Body of pancreas (tissue), 4 donors: ENCODE results near the gene ZAR1L. TPM values are rescaled to one million over a fixed set of nuclear protein-coding genes. Genes with fewer than 3 reads are reported as not detected.

Experiments
- ATAC-seq: fragments of 150-250 bp; one replicate; pipeline ENCODE4 v1.9.1; 2016
- DNase-seq, 4 donors: peaks; one replicate each; pipeline ENCODE4 v3.0.0-alpha.2; 2019
- H3K27ac ChIP-seq, 4 donors: fragments of 200-600 bp; sonication (generic); 1 replicate in 3 of 4; 2 replicates in 1 of 4; pipeline versions ENCODE4 v1.5.1 to v1.6.1; 2016 to 2019; ENCODE audit warnings: mild to moderate bottlenecking in 1 of 4, mixed read lengths in 1 of 4, moderate library complexity in 1 of 4
- H3K27me3 ChIP-seq, 2 donors: fragments of 200-600 bp; sonication (generic); one replicate each; pipeline ENCODE4 v1.6.0; 2016; ENCODE audit warnings: mild to moderate bottlenecking in 1 of 2
- H3K36me3 ChIP-seq, 2 donors: fragments of 200-600 bp; sonication (generic); replicated peaks in 1 of 2; 2 replicates each; pipeline ENCODE4 v1.5.1; 2016; ENCODE audit warnings: low read depth in 2 of 2; ENCODE audit not compliant: insufficient read depth in 1 of 2
- H3K4me1 ChIP-seq: fragments of 200-600 bp; sonication (generic); one replicate; pipeline ENCODE4 v1.6.0; 2016
- H3K4me3 ChIP-seq, 2 donors: fragments of 200-600 bp; sonication (generic); 1 replicate in 1 of 2; 2 replicates in 1 of 2; pipeline ENCODE4 v1.5.1; 2016 to 2019
- H3K9me3 ChIP-seq, 3 donors: fragments of 200-600 bp; sonication (generic); 1 replicate in 2 of 3; 2 replicates in 1 of 3; pipeline ENCODE4 v1.5.1; 2016
- CTCF ChIP-seq, 7 experiments: fragments of 450-650 bp in 4 of 7; fragments of 200-600 bp in 3 of 7; sonication (generic) in 3 of 7; IDR thresholded peaks; one replicate each; pipeline ENCODE4 v1.5.1; 2016 to 2019; ENCODE audit warnings: antibody characterized with exemption in 7 of 7
- POLR2A ChIP-seq, 3 donors: fragments of 450-650 bp; IDR thresholded peaks; one replicate each; pipeline ENCODE4 v1.6.1; 2016; ENCODE audit warnings: antibody characterized with exemption in 3 of 3, mild to moderate bottlenecking in 2 of 3
- WGBS, 2 donors: methylation state at CpG; one replicate each; pipeline ENCODE4 v1.1.5; 2017; 5-methylcytosine and 5-hydroxymethylcytosine counted together
- intact Hi-C: fragments of 100-400 bp; cut with DNase I; formaldehyde crosslinking; loops from one replicate; pipeline ENCODE4 v1.15.1; 2023
- total RNA-seq, 2 donors: library from RNA; depleted of rRNA; stranded (reverse); fragments of >200 nt; gene quantifications; one replicate each; pipeline ENCODE4 v1.1.0, GENCODE V29; 2016

Gene ZAR1L
- total RNA-seq, 2 donors from 2014 or later: not detected

DNA sequence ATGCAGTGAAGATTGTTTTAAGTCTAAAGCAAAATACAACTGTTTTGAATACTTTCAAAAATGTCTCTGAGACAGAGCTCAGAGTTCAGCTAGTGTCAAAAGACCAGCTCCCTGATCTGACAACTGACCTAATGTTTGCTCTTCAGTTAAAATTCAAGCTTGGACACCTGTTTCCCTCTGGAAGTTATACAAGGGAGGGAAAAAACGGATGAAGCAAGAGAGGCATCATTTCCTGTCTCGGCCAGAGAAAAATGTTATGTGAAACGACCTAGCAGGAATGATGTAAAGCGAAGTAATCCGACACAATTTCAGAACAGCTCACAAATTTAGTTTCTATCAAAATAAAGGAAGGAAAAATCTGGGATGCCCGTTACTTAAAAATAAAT, 59.4 kb downstream of the ZAR1L start:
- no peak overlapping the region for H3K4me3 ChIP-seq
- intact Hi-C loops: no loop called here
- H3K27ac ChIP-seq: peak overlapping the region in 3 of 4 donors; percentile 75 to 85 (median 81)
- H3K4me1 ChIP-seq: peaks cover 39% of the 10 kb centered on the region
- WGBS, 2 donors: 38 to 46% methylated on average over 6 of the region's 6 CpGs
- no peaks in the 10 kb centered on the region for H3K27me3 ChIP-seq
- DNase-seq (no peak), ATAC-seq (peak; percentile 17)
- no peaks in the 10 kb centered on the region for H3K36me3 ChIP-seq
- H3K9me3 ChIP-seq: no peaks in the 10 kb centered on the region
- no peak for TF ChIP-seq CTCF (IDR thresholded peaks at IDR 0.05)
- no peak for TF ChIP-seq POLR2A (IDR thresholded peaks at IDR 0.05)

DNA sequence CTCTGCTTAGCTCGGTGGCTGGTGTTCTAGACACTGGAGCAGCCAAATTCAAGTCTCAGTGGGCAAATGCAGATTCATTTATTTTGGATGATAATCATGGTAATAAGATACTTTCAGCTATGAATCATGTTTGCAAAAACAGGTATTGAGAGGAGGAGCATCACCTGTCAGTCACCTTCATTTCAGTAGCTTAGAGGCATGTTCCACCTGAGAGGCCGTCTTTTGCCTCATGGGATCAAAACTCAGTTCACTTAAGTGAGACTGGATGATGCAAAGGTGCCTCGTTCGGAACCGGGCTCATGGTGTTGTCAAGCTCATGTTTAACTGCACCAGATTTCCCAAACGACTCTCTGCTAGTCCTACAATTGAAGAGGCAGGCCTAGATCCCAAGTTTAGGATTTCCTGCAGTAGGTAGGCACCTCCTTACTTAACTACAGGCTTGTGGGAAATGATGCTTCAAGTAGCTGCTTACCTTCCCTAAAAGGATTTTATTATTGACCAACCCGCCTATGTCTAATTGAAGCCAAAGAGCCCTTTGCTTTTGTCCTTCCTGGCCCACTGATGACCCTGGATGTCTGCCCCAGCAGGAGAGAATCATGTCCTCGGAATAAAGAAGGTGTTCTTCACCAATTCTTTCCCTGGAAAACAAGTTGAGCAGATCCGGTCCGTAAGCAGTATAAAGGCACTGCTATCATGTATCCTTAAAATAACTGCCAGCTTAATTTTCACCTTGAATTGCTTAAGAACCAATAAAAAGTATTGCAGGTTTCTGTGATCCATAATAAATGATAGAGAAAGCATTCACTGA, 60.0 kb downstream of the ZAR1L start:
- no peaks in the 10 kb centered on the region for H3K9me3 ChIP-seq
- H3K4me3 ChIP-seq: no peak overlapping the region
- WGBS, 2 donors: 50 to 58% methylated on average over 10 of the region's 10 CpGs
- DNase-seq: no peak
- intact Hi-C loops: no loop called here
- H3K27me3 ChIP-seq: no peaks in the 10 kb centered on the region
- no peak for TF ChIP-seq CTCF (IDR thresholded peaks at IDR 0.05)
- no peak for TF ChIP-seq POLR2A (IDR thresholded peaks at IDR 0.05)
- H3K4me1 ChIP-seq: peaks cover 39% of the 10 kb centered on the region
- no peak for ATAC-seq
- H3K36me3 ChIP-seq: no peaks in the 10 kb centered on the region
- peak overlapping the region in 3 of 4 donors; percentile 75 to 85 (median 81) for H3K27ac ChIP-seq

DNA sequence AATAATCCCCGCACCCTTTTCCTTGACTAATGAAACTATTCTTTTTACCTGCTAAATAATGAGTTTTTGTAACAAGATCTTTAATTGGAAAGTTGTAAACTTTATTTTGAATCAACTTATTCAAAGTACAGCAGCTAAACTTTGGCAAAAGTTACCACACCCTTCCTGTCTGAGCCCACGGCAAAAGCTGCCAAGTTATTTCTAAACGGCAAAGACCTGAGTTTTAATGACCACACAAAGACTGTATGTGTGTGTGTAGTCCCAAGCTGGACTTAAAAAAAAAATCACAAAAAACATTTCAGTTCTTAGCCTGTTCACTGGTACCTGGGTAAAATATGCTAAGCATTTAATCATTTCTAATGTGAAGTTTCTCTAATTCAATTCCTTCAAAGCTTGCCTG, 60.7 kb downstream of the ZAR1L start:
- intact Hi-C loops: no loop called here
- H3K4me3 ChIP-seq: no peak overlapping the region
- H3K27me3 ChIP-seq: no peaks in the 10 kb centered on the region
- no peaks in the 10 kb centered on the region for H3K9me3 ChIP-seq
- peaks cover 39% of the 10 kb centered on the region for H3K4me1 ChIP-seq
- TF ChIP-seq CTCF (IDR thresholded peaks at IDR 0.05) (no peak), POLR2A (IDR thresholded peaks at IDR 0.05) (no peak)
- H3K27ac ChIP-seq: peak overlapping the region; percentile 59 to 85 (median 78)
- DNase-seq (no peak), ATAC-seq (no peak)
- H3K36me3 ChIP-seq: peaks cover 0 to 2% of the 10 kb centered on the region in 2 donors
- 17 to 20% methylated on average over 3 of the region's 3 CpGs for WGBS, 2 donors

- Histone ChIP-seq H3K9me3 (no peaks in the 10 kb centered on the region), H3K27ac (peak overlapping the region; percentile 59 to 85 (median 78)), H3K36me3 (peaks cover 0 to 2% of the 10 kb centered on the region in 2 donors), H3K27me3 (no peaks in the 10 kb centered on the region), H3K4me1 (peaks cover 39% of the 10 kb centered on the region), H3K4me3 (no peak overlapping the region)
- WGBS, 2 donors: 22% methylated on average over 14 of the region's 14 CpGs
- DNase-seq: peak; percentile 50 to 83 (median 57)
- TF ChIP-seq CTCF (IDR thresholded peaks at IDR 0.05) (no peak), POLR2A (IDR thresholded peaks at IDR 0.05) (peak in 2 of 3 donors; percentile 36 to 44)
- intact Hi-C loops: no loop called here
- peak; percentile 93 for ATAC-seq
Observed at GRCh38 chr13:32253911-32254399, 61.2 kb downstream of the ZAR1L start.

Other genes starting within 250 kb of the ZAR1L start
- 1 to 10 TPM in 1 of 2 donors, under 1 TPM in 1; 0.66 to 1.0 TPM for gene BRCA2, start 145 bp upstream of the ZAR1L start, total RNA-seq
- gene N4BP2L1, start 112.8 kb upstream of the ZAR1L start, total RNA-seq: 10 to 100 TPM; 18.5 to 20.5 TPM
- gene N4BP2L2, start 223.4 kb upstream of the ZAR1L start, total RNA-seq: 100 to 1,000 TPM; 120 to 191 TPM